ENCODE measurements around the gene MACROD2. TPM values are rescaled to one million over a fixed set of nuclear protein-coding genes. Genes with fewer than 3 reads are reported as not detected.
A peak's percentile ranks its signal among the peaks of the same experiment; 100 is the strongest.

The MACROD2 gene
- total and polyA plus RNA-seq, 4 donors: 13.0 to 67.1 (median 20.7) TPM

DNA sequence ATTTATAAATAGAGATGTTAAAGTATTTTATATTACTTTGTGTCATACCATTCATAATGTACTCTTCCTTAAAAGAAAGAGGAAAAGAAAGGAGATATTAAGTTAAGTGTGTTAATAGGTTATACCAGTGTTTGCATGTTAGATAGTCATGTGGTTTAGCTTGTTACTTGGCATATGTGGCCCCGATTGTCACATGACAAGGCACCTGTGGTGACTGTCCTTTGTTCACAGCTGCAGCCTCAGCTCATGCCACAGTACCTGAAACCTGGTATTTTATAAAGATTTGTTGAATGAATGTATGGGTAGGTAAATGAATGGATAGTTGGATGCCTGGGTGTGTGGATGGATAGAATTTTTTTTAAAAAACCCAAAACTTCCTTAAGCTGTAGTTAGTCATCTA, 648.2 kb downstream of the MACROD2 start:
- DNase-seq (no peak), ATAC-seq (ENCODE audit: insufficient read depth, low FRiP score) (no peak)
- Histone ChIP-seq H3K27me3 (ENCODE audit: control insufficient read depth in 3 of 3, insufficient read depth in 3 of 3, low read length in 2 of 3) (no peaks in the 10 kb centered on the region), H3K4me3 (no peak overlapping the region), H3K9ac (ENCODE audit: insufficient read depth in 1 of 2, low read length in 2 of 2) (no peak overlapping the region), H3K4me1 (ENCODE audit: control insufficient read depth in 5 of 5, insufficient read depth in 5 of 5, low read length in 5 of 5) (peaks cover 0 to 3% (median 0%) of the 10 kb centered on the region in 5 donors), H3K27ac (ENCODE audit: low read depth in 1 of 2, low read length in 1 of 2) (no peak overlapping the region), H3K9me3 (ENCODE audit: control insufficient read depth in 4 of 4, insufficient read depth in 3 of 4, low read length in 3 of 4) (peaks cover 0 to 3% (median 2%) of the 10 kb centered on the region in 4 donors), H3K36me3 (ENCODE audit: control insufficient read depth in 4 of 4, insufficient read depth in 4 of 4, low read length in 4 of 4) (no peaks in the 10 kb centered on the region)
- TF ChIP-seq, protein P1, sequence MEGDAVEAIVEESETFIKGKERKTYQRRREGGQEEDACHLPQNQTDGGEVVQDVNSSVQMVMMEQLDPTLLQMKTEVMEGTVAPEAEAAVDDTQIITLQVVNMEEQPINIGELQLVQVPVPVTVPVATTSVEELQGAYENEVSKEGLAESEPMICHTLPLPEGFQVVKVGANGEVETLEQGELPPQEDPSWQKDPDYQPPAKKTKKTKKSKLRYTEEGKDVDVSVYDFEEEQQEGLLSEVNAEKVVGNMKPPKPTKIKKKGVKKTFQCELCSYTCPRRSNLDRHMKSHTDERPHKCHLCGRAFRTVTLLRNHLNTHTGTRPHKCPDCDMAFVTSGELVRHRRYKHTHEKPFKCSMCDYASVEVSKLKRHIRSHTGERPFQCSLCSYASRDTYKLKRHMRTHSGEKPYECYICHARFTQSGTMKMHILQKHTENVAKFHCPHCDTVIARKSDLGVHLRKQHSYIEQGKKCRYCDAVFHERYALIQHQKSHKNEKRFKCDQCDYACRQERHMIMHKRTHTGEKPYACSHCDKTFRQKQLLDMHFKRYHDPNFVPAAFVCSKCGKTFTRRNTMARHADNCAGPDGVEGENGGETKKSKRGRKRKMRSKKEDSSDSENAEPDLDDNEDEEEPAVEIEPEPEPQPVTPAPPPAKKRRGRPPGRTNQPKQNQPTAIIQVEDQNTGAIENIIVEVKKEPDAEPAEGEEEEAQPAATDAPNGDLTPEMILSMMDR (IDR thresholded peaks at IDR 0.05; ENCODE audit: control extremely low read depth, extremely low read depth): no peak
- 84 to 91% methylated on average over 1 of the region's 1 CpG for WGBS, 2 donors

DNA sequence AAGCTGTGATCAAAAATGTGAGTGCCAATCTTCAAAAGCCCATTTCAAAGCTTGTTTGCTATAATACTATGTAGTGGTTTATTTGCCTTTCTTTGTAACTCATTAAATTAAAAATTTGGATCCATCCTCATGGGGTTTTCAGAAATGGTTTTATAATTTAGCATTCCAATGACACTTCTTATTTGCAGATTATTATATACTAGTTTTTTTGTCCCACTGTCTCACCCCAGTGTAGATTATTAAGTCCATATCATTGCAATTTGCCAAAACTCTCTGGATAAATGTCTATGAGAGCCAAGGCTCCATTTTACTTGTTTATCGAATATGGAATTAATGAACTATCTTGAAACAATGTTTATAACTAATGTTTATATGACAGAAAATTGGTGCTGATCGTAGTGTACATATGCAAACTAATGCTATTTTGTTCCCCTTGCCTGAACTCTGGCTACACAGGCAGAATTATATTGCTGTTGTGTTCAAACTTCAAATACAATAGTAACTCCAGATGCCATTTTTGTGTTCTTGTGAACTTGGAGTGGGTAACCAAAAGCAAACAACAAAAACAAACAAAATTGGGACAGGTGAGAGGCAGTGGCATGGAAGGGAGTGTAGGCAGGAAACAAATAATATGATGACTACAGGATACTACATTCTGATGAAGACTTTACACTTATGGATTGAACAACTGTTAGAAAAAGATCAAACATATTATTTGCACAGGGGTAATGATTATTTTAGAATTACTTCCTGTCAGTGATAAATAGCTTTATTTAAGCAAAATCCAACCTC, 649.2 kb downstream of the MACROD2 start:
- peak in 2 of 3 donors; percentile 68 for DNase-seq
- WGBS, 2 donors: 80 to 88% methylated on average over 2 of the region's 2 CpGs
- TF ChIP-seq, protein P1 (IDR thresholded peaks at IDR 0.05; ENCODE audit: control extremely low read depth, extremely low read depth): no peak

DNA sequence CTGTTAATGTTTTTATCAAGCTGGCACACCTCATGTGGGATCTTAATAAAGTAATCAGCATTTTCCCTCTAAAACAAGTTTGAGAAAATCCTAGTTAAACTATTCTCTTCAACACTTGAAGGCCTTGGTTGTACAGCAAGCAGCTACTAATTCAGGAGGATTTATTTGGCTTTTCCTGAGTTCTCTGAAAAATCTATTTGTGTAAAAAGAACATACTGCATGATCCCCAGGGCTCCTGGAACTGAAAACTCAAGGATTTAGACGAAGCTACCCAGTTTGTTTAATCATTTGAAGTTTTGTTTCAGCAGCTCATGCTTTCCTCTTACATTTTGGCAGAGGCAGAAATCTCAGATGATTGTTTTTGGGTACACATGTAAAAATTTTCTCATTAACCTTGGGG, 651.7 kb downstream of the MACROD2 start:
- Histone ChIP-seq H3K4me3 (no peak overlapping the region), H3K27ac (ENCODE audit: low read depth in 1 of 2, low read length in 1 of 2) (no peak overlapping the region), H3K4me1 (ENCODE audit: control insufficient read depth in 5 of 5, insufficient read depth in 5 of 5, low read length in 5 of 5) (peaks cover 0 to 14% (median 0%) of the 10 kb centered on the region in 5 donors), H3K9me3 (ENCODE audit: control insufficient read depth in 4 of 4, insufficient read depth in 3 of 4, low read length in 3 of 4) (peaks cover 0 to 2% (median under 1%) of the 10 kb centered on the region in 4 donors), H3K36me3 (ENCODE audit: control insufficient read depth in 4 of 4, insufficient read depth in 4 of 4, low read length in 4 of 4) (no peaks in the 10 kb centered on the region), H3K9ac (ENCODE audit: insufficient read depth in 1 of 2, low read length in 2 of 2) (no peak overlapping the region), H3K27me3 (ENCODE audit: control insufficient read depth in 3 of 3, insufficient read depth in 3 of 3, low read length in 2 of 3) (no peaks in the 10 kb centered on the region)
- WGBS, 2 donors: 58 to 71% methylated on average over 1 of the region's 1 CpG
- ATAC-seq (ENCODE audit: insufficient read depth, low FRiP score) (no peak), DNase-seq (no peak)
- TF ChIP-seq, protein P1 (IDR thresholded peaks at IDR 0.05; ENCODE audit: control extremely low read depth, extremely low read depth): no peak

More for the DNA sequence above, 649.2 kb downstream of the MACROD2 start:
- ATAC-seq (ENCODE audit: insufficient read depth, low FRiP score): no peak
- H3K27ac ChIP-seq (ENCODE audit: low read depth in 1 of 2, low read length in 1 of 2): no peak overlapping the region
- peaks cover 0 to 3% (median 0%) of the 10 kb centered on the region in 5 donors for H3K4me1 ChIP-seq (ENCODE audit: control insufficient read depth in 5 of 5, insufficient read depth in 5 of 5, low read length in 5 of 5)
- no peak overlapping the region for H3K4me3 ChIP-seq
- no peaks in the 10 kb centered on the region for H3K27me3 ChIP-seq (ENCODE audit: control insufficient read depth in 3 of 3, insufficient read depth in 3 of 3, low read length in 2 of 3)
- H3K9me3 ChIP-seq (ENCODE audit: control insufficient read depth in 4 of 4, insufficient read depth in 3 of 4, low read length in 3 of 4): peaks cover 0 to 3% (median 2%) of the 10 kb centered on the region in 4 donors
- H3K9ac ChIP-seq (ENCODE audit: insufficient read depth in 1 of 2, low read length in 2 of 2): no peak overlapping the region
- H3K36me3 ChIP-seq (ENCODE audit: control insufficient read depth in 4 of 4, insufficient read depth in 4 of 4, low read length in 4 of 4): no peaks in the 10 kb centered on the region

Data from lung (tissue), 12 donors.